GM21737 (cell line): ENCODE data around the gene TICAM2.

Experiments used
- ATAC-seq: cut with Tn5 transposase; IDR thresholded peaks from one replicate; pipeline ENCODE4 v1.9.1; 2021; ENCODE audit warnings: mild to moderate bottlenecking, moderate library complexity; ENCODE audit not compliant: unreplicated experiment

TICAM2 gene

GRCh38 chr5:115541611-115542010 is 60.7 kb downstream of the TICAM2 start:
- no peak for ATAC-seq

- no peak for ATAC-seq
These were observed 66.7 kb downstream of the TICAM2 start for GRCh38 chr5:115535479-115536035.

GRCh38 chr5:115532517-115532916 is 69.8 kb downstream of the TICAM2 start:
- ATAC-seq = no peak

GRCh38 chr5:115531787-115532367 is 70.4 kb downstream of the TICAM2 start:
- no peak for ATAC-seq

GRCh38 chr5:115531380-115531779 is 70.9 kb downstream of the TICAM2 start:
- ATAC-seq = no peak

GRCh38 chr5:115530426-115530825 is 71.9 kb downstream of the TICAM2 start:
- ATAC-seq = no peak
